NCI-H1436 (cell line): ENCODE measurements around the gene RNF113A.
"Not testable (repeated sequence)": the region's sequence is repeated elsewhere in the genome, so short reads cannot be mapped to it uniquely, and the experiment has no call there.

ENCODE experiments used
- DNase-seq: peaks from one replicate; lab custom pipeline; 2025; lab: John Stamatoyannopoulos, UW

RNF113A gene

DNA sequence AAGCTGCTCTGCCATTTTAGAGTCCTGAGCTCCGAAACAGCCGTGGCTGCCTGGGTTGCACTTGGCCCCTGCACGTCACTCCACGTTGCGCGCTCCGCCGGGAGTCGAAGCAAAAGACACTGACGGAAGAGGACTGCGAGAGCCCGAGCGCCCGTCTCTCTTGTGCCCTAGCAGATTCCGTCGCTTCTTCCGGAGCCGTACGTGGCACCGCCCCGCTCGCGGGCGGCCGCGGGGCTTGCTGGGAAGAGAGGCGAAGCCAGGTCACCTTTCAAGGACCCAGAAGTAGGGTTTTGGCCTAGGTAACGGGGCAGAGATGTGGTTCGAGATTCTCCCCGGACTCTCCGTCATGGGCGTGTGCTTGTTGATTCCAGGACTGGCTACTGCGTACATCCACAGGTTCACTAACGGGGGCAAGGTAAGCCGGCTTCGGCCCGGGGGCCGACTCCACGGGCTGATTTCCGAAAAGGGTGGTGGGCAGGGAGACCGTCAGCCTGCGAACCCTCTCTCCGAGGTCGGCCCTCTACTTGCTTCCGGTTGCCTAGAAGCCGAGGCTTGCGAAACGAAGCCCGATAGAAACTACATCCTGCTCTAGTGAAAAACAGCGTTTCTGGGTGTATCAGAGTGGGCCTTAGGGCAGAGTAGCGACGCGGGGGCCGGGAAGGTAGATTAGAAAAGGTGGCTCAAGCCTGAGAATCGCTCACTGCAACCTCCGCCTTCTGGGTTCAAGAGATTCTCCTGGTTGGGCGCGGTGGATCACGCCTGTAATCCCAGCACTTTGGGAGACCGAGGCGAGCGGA, at the start of gene RNF113A, which contains the start of gene NDUFA1:
RNF113A (minus strand) TSS at position 135 of the 797 bp plus-strand sequence; CDS start at position 15, 120 bp downstream.
NDUFA1 (plus strand) TSS at position 234 of the 797 bp plus-strand sequence; CDS start at position 314, 80 bp downstream.
- DNase-seq = peak; percentile 86

DNA sequence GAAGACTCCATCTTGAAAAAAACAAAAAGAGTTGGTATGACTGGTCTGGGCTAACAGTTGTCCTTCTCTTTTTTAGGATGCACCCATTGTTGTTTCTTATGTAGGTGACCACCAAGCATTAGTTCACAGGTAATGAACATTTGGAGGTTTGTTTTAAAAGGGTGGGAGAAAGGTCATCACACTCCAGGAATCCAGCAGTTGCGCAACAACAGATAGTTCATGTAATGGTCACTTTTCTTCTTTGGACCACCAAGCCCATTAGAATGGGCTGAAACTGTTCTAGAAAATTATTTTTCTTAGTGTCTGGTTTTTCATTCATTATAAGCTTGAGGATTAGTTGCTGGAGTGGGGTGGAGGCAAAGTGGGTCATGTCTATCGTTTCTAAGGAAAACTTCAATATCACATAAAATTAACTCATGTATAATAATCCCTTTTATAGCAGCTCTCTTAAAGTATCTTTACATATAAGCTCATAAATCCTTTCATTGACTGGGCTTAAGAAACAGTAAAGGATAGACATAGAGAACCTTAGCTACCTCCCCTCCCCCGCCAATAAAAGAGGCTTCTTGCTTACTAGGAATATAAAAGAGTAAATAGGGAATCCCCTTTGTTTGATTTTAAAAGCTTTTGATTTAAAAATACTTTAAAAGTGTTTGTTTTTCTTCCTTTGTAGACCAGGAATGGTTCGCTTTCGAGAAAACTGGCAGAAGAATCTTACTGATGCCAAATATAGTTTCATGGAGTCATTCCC, 48.5 kb upstream of the RNF113A start:
- DNase-seq = no peak

DNA sequence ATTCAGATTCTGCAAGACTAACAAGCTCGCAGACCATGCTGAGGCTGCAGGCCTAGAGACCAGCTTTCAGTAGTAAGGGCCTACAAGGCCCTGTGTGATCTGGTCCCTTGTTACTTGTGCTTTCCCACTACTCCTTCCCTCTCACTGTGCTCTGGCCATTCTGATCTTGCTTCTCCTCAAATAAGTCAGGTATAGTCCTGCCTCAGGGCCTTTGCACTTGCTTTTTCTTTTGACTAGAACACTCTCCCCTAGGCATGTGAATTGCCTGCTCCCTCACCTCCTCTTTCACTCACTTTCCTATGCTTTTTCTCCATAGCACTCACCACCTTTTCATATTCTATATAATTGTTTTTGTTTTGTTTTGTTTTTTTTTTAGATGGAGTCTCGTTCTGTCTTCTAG, 46.3 kb upstream of the RNF113A start:
- no peak for DNase-seq

DNA sequence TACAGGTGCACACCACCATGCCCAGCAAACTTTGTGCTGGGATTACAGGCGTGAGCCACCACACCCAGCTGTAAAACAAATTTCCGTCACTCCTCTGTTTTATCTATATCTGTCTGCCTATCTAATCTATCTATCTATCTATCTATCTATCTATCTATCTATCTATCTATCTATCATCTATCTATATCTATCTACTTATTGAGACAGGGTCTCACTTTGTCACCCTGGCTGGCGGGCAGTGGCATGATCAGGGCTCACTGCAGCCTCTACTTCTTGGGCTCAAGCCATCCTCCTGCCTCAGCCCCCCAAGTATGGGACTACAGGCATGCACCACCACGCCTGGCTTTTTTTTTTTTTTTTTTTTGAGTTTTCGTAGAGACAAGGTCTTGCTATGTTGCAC, 44.8 kb upstream of the RNF113A start:
- no peak for DNase-seq

DNA sequence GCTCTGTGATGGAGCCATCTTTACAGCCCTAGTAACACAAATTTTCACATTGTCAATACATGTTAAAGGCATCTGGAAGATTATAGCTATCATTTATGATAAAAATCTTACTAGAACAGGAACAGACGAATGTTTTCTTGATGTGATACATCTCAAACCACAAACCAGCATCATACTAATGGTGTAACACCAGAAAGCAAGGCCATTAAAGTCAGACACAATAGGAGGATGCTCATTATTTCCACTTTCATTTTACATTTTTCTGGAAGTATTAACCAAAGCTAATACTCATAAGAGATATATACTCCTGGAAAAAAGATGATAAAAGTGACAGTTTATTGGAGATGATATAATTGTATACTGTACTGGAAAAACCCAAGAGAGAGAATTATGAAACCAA, 29.4 kb upstream of the RNF113A start:
- DNase-seq = no peak

DNA sequence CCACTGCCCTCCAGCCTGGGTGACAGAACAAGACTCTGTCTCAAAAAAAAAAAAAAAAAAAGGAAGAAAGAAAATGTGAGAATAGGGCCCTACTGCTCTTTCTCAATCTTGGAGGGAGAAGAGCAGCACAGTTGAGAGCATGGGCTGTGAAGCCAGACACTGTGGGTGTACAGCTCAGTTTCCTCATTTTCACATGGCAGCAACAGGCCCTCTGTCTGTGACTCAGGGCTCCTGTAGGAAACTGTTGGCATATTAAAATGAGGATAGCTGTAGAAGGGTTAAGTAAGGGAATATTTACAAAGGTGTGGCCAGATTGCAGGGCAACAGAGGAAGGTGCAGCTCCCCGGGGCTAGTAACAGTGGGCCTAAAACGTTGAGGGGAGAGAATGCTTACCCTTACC, 27.6 kb upstream of the RNF113A start:
- DNase-seq = no peak

DNA sequence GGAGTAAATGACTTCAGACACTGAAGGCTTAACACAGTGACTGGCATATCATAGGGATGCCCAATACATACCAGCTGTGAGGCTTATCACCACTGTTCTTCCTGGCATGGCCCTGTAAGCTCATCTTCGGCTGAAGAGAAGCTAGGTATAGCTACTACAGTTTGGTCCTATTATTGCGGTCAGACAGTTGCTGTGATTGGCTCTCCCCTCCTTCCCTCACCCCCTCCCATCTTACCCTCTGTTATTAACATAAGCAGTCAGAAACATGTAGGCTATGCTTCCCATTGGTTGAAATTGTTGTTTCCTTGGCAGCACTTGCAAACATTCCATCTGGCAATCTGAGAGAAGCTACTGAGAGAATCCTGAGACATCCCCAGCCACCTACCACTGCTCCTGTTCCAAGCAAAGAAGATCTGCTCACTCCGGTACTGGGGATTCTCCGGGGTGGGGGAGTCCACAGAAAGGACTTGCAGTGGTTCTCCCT, 24.4 kb upstream of the RNF113A start, which contains the start of gene AKAP14:
AKAP14 (plus strand) TSS at position 51 of the 484 bp plus-strand sequence. CDS start 7,331 bp downstream, outside the sequence.
- peak; percentile 21 for DNase-seq

DNA sequence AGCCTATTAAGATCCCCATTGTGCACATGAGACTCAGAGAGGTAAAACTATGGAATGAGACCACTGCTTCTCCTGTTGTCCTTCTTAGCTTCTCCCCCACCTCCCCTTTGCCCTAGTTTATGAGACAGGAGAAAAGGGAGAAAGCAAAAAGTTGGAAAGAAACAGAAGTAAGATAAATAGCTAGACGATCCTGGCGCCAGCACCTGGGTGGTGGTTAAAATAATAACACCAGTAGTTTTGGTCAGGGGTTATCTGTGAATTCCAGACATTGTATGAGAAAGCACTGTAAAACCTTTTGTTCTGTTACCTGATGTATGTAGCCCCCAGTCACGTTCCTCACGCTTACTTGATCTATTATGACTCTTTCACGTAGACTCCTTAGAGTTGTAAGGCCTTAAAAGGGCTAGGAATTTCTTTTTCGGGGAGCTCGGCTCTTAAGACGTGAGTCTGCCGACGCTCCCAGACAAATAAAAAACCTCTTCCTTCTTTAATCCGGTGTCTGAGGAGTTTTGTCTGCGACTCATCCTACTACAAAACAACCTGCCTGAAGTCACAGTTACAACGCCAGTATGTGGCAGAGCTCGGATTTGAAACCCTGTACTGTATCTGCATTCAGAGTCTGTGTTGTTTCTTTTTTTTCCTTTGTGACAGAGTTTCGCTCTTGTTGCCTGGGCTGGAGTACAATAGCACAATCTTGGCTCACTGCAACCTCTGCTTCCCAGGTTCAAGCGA, 20.6 kb upstream of the RNF113A start:
- DNase-seq = not testable (repeated sequence)

DNA sequence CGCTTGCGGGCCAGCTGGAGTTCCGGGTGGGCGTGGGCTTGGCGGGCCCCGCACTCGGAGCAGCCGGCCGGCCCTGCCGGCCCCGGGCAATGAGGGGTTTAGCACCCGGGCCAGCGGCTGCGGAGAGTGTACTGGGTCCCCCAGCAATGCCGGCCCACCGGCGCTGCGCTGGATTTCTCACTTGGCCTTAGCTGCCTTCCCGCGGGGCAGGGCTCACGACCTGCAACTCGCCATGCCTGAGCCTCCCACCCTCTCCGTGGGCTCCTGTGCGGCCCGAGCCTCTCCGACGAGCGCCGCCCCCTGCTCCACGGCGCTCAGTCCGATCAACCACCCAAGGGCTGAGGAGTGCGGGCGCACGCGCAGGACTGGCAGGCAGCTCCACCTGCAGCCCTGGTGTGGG, 19.1 kb upstream of the RNF113A start:
- DNase-seq = not testable (repeated sequence)

DNA sequence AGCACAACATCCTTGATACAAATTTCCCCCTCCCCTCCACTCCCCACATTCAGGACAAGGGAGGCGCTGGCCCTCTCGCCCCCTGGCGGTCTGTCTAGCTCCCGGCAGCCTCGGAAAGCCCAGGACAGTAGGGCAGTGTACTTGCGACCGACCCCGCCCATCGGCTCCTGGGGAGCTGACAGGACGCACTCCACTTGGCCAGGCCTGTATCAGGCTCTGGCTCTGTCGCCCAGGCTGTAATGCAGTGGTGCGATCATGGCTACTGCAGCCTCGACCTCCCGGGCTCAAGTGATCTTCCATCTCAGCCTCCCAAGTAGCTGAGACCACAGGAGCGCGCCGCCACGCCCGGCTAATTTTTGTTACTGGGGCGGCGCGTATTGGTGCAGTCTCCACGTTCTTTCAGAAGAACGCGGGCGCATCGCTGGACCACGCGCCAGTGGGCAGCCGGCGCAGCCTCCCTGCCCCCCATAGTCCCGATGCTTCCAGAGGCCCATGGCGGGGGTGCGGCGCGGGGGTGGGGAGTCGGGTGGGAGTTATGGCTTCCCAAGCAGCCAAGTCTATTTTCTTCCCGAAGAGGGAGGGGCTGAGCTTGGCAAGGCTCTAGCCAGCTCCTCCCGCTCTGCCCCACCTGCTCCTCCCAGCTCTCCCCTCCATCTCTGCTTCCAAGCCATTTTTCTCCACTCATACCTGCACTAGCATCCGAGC, 16.3 kb upstream of the RNF113A start:
- peak; percentile 72 for DNase-seq

DNA sequence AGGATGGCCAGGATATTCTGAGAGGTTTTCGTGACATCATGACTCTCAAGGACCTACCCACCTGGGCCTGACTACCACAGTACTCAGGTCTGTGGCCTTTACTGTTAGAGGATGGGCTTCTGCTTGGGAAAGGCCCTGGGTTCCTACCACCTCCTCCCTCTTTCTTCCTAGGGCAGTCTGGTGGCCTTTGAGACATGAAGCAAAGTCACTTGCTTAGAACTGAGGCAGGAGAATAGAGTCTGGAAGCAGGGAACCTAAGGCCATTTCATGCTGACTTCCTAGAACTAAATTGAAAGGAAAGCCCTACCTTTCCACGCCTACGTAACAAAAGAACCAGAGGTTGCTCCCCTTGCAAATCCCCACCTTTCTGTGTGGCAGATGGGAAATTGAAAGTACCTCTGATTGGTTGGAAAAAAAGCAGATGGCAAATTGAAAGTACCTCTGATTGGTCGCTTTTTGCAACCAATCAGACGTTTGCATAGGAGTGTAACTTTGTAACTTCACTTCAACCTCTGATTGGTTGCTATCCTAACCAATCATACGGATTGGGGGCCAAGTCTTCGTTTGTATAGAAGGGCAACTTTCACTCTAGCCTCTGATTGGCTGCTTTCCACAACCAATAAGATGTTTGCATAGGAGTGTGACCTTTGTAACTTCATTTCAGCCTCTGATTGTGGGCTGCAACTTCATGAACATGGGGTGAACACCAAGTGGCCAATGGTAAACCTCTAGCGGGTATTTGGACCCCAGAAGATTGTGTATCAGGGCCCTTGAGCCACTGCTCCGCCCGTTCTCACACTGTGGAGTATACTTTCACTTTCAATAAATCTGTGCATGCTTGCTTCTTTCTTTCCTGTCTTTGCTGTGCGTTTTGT, 14.3 kb upstream of the RNF113A start:
- DNase-seq = peak; percentile 20

DNA sequence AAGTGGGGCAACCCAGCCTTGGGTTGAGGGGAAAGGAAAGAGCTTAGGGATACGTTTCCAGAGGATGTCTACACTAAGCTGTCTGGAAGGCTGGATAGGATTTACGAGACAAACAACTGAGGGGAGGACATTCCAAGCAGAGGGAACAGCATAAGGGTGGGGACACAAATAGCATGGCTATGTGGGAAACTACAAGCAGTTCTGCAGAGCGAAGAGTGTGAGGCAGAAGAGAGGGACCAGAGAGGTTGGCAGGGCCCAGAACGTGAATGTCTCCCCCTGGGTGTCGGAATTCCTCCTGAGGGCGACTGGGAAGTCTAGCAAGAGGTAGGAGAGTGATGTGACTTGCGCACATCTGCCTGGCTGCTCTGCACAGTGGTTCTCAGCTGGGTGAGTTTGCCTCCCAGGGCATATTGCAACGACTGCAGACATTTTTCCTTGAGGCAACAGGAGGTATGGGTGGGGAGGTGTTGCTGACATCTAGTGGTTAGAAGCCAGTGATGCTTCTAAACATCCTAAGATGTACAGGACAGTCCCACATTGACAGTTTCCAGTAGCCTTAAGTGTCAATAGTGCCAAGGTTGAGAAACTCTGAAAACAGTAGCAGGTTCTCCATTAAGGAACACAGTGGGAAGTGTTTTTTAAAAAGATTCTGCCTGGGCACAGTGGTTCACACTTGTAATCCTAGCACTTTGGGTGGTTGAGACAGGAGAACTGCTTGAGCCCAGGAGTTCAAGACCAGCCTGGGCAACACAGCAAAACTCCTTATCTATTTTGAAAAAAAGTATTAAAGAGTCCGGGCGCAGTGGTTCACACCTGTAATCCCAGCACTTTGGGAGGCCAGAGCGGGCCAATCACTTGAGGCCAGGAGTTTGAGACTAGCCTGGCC, 9.3 kb upstream of the RNF113A start:
- DNase-seq = peak; percentile 57

DNA sequence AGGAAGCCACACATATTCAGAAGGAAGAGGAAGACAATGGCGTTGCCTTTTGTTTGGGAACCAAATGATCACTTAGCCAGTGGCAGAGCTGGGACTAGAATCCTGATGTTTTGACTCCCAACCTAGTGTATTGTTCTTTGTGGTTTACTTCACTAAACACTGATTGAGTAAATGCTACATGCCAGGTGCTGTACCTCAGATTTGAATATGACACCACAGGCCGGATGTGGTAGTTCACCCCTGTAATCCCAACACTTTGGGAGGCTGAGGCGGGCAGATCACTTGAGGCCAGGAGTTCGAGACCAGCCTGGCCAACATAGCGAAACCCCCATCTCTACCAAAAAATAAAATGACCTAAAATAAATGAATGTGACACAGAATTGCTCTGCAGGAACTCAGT, 8.5 kb upstream of the RNF113A start:
- no peak for DNase-seq

DNA sequence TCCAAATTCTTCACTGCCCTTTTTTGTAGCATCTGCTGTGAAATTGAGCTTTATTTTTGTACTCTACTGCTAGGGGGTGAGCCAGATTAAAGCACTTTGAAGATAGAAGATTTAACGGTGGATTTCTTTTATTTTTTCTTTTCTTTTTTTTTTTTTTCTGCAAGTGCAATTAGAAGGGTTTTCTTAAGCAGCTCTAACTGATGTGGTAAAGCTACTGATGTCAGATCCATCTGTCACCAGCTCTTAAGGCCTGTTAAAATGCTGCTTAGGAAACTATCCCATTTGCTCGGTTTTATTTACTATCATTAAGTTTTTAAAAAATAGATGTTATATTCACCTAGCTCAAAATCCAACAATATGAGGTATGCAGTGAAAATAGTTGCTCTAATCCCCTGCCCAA, 7.2 kb upstream of the RNF113A start:
- no peak for DNase-seq

DNA sequence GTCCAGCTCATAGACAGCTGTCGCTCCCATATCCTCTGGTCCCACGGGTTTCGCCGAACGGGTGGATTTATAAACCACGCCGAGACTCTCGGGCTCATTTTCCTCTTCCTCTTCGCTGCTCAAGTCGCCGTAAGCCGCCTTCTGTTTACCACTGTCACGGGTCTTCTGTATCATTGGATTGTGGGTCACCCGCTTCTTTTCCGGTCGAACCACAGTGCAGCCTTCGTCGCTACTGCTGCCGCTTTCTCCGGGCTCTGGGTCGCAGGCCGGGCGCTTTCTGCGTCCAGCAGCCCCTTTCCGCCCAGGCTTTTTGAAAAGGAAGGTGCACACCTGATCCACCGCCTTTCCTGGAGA, 311 bp downstream of the RNF113A start:
- no peak for DNase-seq

DNA sequence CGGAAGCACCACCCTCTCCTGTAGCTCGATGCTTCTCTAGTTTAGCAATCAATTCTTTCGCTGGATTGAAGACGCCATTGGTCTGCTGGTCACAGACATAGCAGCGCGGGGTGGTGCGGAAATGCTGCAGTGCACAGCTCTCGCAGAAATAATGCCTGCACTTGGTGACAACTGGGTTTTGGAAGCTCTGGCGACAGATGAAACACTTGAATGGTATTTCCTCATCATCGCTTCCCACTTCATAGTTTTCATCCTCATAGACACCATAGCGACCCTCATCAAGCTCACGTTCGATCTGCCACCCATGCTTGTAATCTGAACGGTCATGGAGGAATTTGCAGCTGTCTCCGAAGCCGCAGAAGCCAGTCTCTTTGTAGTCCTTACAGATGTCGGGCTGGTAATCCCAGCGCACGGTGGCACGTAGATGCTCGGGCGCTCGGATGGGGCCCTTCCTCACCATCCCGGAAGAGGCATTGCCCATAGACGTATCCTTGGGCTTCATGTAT, 854 bp downstream of the RNF113A start:
- DNase-seq = no peak

DNA sequence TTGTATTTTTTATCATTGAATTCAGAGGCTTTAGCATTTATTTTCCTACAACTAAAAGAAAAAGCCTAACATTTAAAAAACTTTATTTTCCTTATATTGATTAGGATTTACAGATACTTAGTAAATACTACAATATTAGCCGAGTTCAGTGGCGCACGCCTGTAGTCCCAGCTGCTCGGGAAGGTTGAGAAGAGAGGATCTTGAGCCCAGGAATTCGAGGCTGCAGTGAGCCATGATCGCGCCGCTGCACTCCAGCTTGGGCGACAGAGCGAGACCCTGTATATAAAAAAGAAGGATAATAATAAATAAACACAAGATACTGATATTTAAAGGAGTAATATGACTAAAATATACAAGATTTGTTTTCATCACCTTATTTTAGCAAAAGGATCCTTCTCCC, 18.1 kb downstream of the RNF113A start:
- no peak for DNase-seq

DNA sequence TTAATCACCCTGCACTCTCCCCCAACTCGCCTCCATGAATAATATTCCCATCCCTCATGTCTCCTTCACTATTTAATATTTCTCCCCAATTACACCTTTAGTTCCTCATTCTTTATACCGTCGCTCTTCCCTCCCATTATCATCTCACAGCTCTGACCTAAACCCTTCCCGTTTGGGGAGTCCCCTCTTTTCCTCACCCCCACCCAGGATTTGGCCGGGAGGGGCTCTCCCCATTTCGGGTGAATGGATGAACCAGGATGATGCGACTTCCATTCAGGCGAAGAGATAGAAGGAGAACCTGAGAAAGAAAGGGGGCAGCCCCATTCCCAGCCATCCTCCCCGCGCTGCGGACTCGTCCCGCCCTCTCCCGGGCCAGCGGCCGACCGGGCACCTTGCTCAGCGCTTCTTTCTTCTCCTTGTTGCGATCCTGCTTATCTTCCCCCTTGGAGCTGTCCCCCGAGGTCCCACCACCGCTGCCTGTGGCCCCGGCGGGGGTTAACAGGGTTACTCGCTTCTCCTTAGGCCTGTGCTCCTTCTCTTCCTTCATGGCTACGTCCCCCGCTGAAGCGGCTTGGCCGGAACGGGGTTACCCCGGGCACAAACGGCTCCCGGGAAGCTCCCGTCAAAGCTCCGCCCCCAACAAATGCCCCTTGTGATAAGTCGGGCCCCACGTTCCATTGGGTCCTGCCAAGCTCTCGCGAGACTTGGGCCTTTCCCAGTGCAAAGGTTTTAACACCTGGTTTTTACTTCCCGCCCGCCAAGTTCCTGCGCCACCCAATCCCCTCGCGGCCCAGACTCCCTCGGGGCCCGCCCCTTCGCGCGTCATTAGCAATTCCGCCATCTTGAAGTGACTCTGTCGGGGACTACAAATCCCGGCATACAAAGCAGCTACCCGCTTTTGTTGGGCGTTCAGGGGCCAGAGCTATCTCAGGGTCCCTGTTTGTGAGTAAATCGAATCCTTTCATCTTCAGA, 18.9 kb downstream of the RNF113A start, which contains the start of gene UPF3B:
UPF3B (minus strand) TSS at position 582 of the 972 bp plus-strand sequence; CDS start at position 547, 35 bp downstream.
- peak; percentile 99 for DNase-seq
